GM18861 (cell line): ENCODE data around the gene PAX7.

Experiments
- ATAC-seq: cut with Tn5 transposase; IDR thresholded peaks from one replicate; pipeline ENCODE4 v1.9.1; 2021; ENCODE audit not compliant: unreplicated experiment

Gene PAX7

GRCh38 chr1:18787825-18788385 is 157.3 kb downstream of the PAX7 start:
- ATAC-seq = no peak

- ATAC-seq = no peak
Observed at GRCh38 chr1:18789246-18789645, 158.6 kb downstream of the PAX7 start.

DNA sequence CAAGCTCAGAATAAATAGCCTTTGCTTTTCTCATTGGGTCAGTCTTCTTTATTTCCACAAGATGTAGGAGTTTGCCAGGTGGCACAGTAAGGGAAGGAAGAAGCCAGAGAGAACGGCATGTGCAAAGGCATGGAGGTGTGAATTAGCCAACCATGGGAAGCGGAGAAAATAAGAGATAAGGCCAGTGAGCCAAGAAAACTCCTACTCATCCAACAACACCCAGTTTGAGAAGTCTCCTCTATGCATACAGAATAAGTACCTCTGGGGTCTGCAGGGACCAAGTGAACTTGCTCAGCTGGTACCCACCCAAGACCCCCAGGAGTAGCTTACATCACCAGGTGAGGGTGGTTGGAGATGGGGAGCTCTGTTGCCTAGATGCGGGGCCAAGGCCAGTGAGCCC is 162.1 kb downstream of the PAX7 start:
- no peak for ATAC-seq

DNA sequence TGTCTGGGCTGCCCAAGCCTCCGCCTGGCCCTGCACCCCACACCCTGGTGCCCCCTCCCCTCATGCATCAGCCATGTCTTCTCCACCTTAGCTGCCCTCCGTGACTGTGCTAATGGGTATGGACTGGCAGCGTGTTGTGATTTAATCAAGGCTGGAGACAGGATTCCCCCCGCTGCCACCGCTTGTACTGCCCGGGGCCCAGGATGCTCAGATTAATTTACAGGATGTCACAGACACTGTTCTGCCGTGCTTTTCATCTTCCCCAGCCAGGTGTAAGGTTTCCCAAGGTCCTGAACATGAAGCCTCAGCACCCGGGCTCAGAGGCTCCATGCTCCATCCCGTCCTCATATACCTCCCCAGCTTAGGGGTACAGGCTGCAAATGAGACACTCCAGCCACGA is 162.5 kb downstream of the PAX7 start:
- no peak for ATAC-seq

- ATAC-seq = no peak
Observed at GRCh38 chr1:18794051-18794450, 163.4 kb downstream of the PAX7 start.

- ATAC-seq = no peak
Observed at GRCh38 chr1:18794561-18794960, 163.9 kb downstream of the PAX7 start.

GRCh38 chr1:18795002-18795689 is 164.5 kb downstream of the PAX7 start:
- ATAC-seq = no peak

DNA sequence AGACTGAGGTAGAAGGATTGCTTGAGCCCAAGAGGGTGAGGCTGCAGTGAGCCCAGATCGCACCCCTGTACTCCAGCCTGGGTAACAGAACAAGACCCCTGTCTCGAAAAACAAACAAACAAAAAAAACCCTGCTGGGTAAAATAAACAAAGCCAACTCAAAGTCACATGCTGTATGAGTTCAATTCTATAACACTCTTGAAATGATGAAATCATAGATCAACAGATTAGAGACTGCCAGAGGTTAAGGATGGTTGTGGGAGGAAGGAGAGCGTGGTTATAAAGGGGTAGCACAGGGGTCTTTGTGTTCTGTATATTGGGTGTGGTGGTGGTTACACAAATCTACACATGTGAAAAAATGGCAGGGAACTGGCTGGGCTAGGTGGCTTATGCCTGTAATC is 166.3 kb downstream of the PAX7 start:
- ATAC-seq = no peak
